GM18502 (cell line): Measurements from ENCODE around the gene FAM43B.

Source experiments
- ATAC-seq: cut with Tn5 transposase; IDR thresholded peaks from one replicate; pipeline ENCODE4 v1.9.1; 2021; ENCODE audit warnings: mild to moderate bottlenecking; ENCODE audit not compliant: unreplicated experiment, poor library complexity

Gene FAM43B

DNA sequence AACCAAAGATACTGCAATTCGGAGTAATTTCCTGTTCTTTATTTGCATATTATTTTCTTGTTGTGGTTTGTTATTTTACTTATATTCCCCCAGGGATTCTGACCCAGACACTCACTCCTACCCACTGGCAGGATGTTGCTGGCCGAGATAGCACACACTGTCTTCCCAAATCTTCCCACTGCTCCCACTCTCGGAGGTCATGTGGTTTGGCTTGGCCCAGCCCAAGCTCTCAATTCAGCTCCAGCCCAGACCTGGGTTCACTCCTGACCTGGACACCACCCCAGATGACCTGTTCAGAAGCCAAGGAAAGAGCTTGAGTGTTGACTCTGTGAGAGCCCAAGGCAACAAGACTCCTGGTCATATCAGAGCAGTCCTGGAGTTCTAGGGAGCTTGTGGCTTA is 1.2 kb upstream of the FAM43B start:
- ATAC-seq = no peak

DNA sequence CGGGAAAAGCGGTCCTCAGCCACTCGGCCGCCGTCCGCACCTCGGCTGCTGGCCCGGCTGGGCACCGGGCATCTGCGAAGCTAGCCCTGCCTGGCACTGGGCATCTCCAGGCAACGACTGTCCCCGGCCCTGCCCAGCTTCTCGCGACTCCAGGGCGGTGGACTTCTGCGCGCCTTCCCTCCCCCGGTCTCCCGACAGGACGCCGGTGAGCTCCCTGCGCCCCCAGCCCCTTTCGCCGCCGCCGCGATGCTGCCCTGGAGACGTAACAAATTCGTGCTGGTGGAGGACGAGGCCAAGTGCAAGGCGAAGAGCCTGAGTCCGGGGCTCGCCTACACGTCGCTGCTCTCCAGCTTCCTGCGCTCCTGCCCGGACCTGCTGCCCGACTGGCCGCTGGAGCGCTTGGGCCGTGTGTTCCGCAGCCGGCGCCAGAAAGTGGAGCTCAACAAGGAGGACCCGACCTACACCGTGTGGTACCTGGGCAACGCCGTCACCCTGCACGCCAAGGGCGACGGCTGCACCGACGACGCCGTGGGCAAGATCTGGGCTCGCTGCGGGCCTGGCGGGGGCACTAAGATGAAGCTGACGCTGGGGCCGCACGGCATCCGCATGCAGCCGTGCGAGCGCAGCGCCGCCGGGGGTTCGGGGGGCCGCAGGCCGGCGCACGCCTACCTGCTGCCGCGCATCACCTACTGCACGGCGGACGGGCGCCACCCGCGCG is 514 bp downstream of the FAM43B start:
- no peak for ATAC-seq

GRCh38 chr1:20555025-20555757 is 2.8 kb downstream of the FAM43B start:
- ATAC-seq = no peak

DNA sequence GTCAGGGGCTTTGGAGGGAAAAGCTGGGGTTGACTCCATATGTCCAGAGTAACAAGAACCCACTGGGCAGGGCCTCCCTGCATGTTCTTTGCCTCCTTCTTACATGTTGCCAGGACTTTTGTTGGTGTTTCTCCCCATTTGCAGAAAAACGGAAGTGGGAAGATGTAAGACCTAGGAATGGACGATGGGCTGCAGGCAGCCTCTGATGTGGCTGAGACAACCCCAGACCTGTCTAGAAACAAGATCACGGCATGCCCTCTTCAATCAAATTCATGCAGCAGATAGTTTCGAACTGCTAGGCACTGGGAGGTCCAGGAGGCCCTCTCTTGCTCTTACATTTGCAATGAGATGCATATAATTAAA is 3.4 kb downstream of the FAM43B start:
- ATAC-seq = no peak

DNA sequence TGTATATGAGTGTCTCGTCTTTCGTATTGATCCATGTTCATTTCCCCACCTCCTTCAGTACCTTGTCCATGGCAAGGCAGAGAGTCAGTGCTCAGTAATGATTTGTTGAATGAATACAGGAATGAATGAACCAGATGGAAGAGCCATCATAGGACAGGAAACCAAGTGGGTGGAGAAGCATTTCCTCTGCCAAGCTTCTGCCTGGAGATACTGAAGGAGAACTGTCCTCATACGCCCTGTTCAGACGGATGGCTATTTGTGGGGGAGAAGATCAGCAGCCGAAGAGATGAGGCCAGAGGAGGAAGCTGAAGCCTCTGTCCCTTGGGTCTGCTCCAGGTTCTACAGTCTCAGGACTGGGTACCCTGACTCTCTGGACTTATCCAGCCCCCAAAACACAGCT is 5.8 kb downstream of the FAM43B start:
- no peak for ATAC-seq

GRCh38 chr1:20560966-20561365 is 8.6 kb downstream of the FAM43B start:
- no peak for ATAC-seq

DNA sequence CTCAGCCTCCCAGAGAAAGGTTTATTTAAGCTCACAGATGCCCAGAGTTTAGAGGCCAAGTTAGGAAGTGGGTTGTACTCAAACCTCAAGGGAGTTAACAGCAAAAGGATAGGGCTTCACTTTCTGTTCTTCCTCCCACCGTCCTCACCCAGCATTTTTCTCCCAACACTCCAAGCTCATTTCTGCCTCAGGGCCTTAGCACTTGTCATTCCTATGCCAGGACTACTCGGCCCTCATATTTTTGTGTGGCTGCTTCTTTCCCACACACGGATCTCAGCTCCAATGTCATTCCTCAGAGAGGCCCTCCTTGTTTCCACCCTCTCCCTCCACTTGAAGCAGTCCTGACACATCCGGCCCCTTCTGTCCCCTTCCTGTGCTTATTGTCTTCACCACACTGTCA is 12.9 kb downstream of the FAM43B start:
- no peak for ATAC-seq

DNA sequence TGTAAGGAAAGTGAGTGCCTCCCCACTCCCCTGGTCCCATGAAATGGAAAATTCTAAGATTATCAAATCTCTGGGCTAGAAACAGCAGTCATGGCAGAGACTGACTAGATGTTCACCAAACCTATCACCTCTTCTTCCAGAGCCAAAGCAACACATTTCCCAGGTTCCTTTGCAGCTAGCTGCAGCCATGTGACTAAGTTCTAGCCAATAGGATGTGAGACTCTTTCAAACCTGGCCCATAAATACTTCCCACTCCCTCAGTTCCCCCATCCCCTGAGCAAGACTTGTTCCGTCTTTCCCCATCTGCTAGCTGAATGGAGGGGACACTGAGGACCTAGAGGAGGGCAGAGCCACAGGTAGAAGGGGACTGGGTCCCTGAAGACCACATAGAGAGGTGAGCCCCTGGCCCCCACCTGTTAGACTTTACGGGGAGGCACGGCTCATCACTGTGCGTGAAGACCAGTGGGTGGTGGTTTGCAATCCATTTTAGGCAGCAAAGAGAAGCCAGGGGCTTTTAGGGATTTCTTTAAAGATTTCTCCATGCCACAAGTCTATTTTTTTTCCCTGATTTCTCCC is 17.2 kb downstream of the FAM43B start:
- ATAC-seq = no peak

DNA sequence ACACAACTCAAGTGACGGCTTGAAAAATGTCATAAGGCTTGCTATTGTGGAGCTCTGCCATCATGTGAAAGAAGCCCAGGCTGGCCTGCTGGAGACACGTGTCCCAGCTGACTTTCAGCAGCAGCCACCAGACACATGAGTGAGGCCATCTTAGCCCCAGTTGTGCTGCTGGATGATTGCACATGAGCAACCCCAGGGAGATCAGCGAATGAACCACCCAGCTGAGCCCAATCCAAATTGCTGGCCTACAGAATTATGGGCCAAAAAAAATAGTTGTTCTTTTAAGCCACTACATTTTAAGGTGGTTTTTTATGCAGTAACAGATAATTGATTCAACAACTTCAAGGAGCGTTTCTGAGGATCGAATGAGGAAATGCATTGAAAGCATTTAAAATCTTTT is 19.1 kb downstream of the FAM43B start:
- no peak for ATAC-seq

DNA sequence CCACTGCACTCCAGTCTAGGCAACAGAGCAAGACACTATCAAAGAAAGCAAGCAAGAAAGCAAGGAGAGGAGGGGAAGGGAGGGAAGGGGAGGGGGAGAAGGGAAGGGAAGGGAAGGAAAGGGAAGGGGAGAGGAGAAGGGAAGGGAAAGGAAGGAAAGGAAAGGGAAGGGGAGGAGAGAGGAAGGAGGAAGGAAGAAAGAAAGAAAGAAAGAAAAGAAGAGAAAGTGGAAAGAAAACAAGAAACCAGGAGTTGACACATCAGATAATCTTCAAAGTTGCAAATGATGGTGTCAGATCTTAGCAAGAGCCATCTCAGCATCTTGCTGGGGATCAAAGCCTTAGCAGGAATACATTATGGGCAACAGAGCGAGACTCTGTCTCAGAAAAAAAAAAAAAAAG is 21.6 kb downstream of the FAM43B start:
- no peak for ATAC-seq

- ATAC-seq = no peak
These were observed 22.5 kb downstream of the FAM43B start for GRCh38 chr1:20574686-20575540.

DNA sequence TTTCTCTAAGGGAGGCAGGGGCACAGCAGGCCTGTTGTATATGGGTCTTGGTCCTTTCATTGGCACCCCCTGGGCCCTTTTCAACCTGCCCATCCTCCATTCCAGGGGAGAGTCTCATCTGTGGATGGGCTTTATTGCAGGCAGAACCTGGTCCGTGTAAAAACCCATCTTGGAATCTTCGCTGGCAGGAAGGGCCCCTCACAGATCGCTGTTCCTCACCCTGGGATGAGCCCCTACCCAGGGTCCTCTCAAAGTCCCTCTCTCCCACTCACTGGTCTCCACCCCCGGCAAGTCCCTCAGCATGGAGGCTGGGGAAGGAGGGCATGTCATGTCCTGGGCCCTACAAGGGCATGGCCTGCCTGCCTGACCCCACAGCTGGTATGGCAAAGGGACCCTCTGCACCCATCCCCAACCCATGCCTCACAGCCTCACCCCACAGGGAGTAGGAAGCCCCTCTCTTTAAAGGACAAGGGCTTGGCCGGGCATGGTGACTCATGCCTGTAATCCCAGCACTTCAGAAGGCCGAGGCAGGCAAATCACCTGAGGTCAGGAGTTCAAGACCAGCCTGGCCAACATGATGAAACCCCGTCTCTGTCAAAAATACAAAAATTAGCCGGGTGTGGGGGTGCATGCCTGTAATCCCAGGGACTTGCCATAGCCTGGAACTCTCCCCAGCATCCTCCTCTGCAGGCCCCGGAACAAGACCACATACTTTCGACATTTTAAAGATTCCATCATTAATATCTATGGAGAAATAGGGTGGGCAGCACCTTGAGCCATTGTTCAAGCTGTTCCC is 23.4 kb downstream of the FAM43B start:
- no peak for ATAC-seq

DNA sequence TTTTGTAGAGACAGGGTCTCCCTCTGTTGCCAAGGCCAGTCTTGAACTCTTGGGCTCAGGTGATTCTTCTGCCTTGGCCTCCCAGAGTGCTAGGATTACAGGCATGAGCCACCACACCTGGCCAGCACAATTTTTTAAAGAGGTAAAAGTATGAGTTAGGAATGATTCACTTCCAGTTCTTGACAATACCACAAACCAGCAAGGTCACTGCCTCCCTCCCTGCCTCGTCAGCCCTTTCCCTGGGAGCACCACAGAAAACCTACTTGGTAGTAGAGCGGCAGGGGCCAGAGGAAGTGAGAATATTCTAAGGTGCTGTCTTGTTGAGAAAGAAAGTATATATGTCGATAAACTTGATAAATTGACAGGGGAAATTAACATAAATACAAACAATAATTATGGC is 25.7 kb downstream of the FAM43B start:
- ATAC-seq = no peak

DNA sequence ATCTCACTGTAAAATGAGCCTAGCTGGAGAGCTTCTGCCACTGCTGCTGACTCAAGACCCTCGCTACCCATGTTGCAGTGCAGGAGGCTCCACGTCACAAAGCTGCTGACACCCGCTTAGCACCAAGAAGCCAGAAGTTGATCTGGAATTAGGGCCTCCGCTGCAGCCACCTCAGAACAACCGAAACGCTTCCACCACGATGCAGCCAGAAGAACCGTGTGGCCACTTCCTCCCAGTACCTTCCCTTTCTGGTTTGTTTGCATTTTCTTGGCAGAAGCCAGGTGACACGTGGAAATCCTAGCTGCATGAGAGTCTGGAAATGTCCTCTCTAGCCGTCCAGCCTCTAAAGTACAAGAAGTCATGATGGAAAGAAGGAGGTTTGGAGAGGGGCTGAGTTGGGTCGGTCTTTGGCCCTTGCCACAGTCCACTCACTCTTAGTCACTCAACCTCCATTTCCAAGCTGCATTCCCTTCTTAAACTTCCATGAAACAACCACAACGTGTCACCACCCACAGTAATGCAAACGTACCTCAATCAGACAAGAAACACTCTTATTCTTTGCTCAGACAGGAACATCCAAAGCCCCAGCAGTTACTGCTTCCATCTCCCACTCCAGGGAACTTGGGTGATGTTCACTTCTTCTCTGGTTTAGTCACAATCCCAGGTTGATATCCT is 26.5 kb downstream of the FAM43B start:
- ATAC-seq = no peak

DNA sequence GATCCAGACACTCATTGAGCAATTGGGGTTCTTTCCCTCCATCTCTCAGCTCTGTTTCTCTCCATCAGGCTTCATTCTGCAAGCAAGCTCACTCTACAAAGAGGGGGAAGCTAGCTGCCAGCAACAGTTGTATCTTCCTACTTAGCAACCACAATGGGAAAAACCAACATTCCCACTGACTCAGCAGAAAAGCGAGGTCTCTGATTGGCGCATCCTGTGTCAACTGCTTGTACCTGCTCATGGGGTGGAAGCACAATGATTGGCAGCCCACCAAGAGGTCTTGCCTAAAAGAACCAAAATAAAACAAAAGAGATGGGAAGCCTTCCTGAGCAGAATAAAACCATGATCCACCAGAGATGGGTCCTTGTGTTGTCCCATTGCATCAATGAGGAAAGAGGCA is 32.5 kb downstream of the FAM43B start:
- no peak for ATAC-seq

- ATAC-seq = no peak
These were observed 34.7 kb downstream of the FAM43B start for GRCh38 chr1:20586953-20587660.

GRCh38 chr1:20587661-20588053 is 35.3 kb downstream of the FAM43B start:
- no peak for ATAC-seq

- ATAC-seq = no peak
These were observed 36.4 kb downstream of the FAM43B start, which contains the start of gene CDA for GRCh38 chr1:20588634-20589225. CDA (plus strand) TSS chr1:20589097; CDS start chr1:20589130, 33 bp downstream.
